HFFc6 (cell line): ENCODE results near the gene LAMA1. TPM values are rescaled to one million over a fixed set of nuclear protein-coding genes. Genes with fewer than 3 reads are reported as not detected.

Source experiments
- DNase-seq: peaks from one replicate; pipeline ENCODE4 v3.0.0-alpha.2; 2018
- H3K27ac Mint-ChIP-seq: 2 replicates; pipeline ENCODE4 v1.8.0; 2020; ENCODE audit warnings: mild to moderate bottlenecking, mixed read lengths
- H3K27me3 Mint-ChIP-seq: 2 replicates; pipeline ENCODE4 v1.8.0; 2021; ENCODE audit warnings: mild to moderate bottlenecking, moderate library complexity, mixed read lengths; ENCODE audit not compliant: insufficient read depth
- H3K36me3 Mint-ChIP-seq: 2 replicates; pipeline ENCODE4 v1.8.0; 2021; ENCODE audit warnings: low read depth, mixed read lengths
- H3K4me1 Mint-ChIP-seq: 2 replicates; pipeline ENCODE4 v1.8.0; 2020; ENCODE audit warnings: low read depth, mixed read lengths
- H3K4me3 Mint-ChIP-seq: 2 replicates; pipeline ENCODE4 v1.8.0; 2020; ENCODE audit warnings: mild to moderate bottlenecking, moderate library complexity, mixed read lengths
- H3K9me3 Mint-ChIP-seq: 2 replicates; pipeline ENCODE4 v1.8.0; 2020; ENCODE audit warnings: mild to moderate bottlenecking, mixed read lengths
- total RNA-seq, 6 experiments: library from RNA; stranded (reverse); fragmentation: NEBNext Ultra II Directional; extraction: Animal tissue kit (Norgen Biotek cat#: 25700); gene quantifications; 2 replicates in 1 of 6; 3 replicates in 5 of 6; pipeline ENCODE4 v1.2.3, GENCODE V29; 2021
- TF ChIP-seq, protein P1 (sequence below): fragments of 200-600 bp; sonication (generic); IDR thresholded peaks from 2 replicates; pipeline ENCODE4 v1.5.0; 2021; ENCODE audit warnings: antibody characterized with exemption, mild to moderate bottlenecking

LAMA1 gene
- total RNA-seq, 6 experiments from 2014 or later = 0.12 to 1.5 (median 0.16) TPM

DNA sequence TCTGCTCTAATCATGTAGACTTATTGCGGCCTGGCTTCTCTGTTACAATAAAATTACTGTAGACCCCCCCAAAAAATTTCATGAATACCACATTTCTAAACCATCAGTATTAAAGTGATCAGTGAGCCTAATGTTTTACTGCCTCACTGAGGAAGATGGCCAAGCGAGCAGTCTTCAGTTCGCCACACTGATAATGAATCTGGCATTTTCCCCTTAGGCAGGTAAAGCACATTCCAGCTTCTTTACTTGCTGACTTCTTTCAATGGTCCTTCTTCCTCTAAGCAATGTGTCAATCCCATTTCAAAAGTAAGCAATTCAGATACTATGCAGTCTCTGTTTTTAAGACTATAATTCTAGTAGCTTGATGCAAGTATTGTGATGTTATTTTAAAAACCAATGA is 137.6 kb downstream of the LAMA1 start:
- Mint-ChIP-seq H3K27me3 (no peaks in the 10 kb centered on the region), H3K4me3 (no peak overlapping the region), H3K4me1 (no peaks in the 10 kb centered on the region), H3K9me3 (peaks cover 4% of the 10 kb centered on the region; the same call in 1 of the 2 replicates), H3K36me3 (no peaks in the 10 kb centered on the region), H3K27ac (no peak overlapping the region)
- no peak for DNase-seq
- TF ChIP-seq, protein P1, sequence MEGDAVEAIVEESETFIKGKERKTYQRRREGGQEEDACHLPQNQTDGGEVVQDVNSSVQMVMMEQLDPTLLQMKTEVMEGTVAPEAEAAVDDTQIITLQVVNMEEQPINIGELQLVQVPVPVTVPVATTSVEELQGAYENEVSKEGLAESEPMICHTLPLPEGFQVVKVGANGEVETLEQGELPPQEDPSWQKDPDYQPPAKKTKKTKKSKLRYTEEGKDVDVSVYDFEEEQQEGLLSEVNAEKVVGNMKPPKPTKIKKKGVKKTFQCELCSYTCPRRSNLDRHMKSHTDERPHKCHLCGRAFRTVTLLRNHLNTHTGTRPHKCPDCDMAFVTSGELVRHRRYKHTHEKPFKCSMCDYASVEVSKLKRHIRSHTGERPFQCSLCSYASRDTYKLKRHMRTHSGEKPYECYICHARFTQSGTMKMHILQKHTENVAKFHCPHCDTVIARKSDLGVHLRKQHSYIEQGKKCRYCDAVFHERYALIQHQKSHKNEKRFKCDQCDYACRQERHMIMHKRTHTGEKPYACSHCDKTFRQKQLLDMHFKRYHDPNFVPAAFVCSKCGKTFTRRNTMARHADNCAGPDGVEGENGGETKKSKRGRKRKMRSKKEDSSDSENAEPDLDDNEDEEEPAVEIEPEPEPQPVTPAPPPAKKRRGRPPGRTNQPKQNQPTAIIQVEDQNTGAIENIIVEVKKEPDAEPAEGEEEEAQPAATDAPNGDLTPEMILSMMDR = no peak

DNA sequence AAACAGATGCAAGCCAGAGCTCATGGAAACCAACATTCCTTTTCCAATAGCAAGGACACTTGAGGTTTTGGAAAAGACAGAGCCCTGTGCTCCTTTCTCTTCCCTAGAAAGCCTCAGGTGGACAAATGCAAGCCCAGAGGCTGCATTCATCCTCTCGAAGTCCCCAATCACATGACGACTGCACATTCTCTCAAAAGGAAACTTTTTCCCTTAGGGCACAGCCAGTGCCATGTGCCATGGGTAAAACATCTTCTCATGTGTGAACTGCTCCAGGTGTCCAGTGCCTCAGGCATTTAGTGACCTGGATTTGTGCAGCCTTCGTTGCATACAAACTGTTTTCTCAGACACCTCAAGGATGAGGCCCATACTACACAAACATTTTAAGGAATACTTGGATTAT is 140.7 kb downstream of the LAMA1 start:
- Mint-ChIP-seq H3K4me1 (no peaks in the 10 kb centered on the region), H3K27me3 (no peaks in the 10 kb centered on the region), H3K36me3 (no peaks in the 10 kb centered on the region; the same call in 1 of the 2 replicates), H3K4me3 (no peak overlapping the region), H3K9me3 (peaks cover 4% of the 10 kb centered on the region; the same call in 1 of the 2 replicates), H3K27ac (no peak overlapping the region)
- DNase-seq = no peak
- TF ChIP-seq, protein P1 = no peak

GRCh38 chr18:6975084-6975483 is 142.5 kb downstream of the LAMA1 start:
- no peak overlapping the region for H3K4me3 Mint-ChIP-seq

GRCh38 chr18:6971823-6972478 is 145.6 kb downstream of the LAMA1 start:
- no peak for DNase-seq
- no peaks in the 10 kb centered on the region for H3K27me3 Mint-ChIP-seq
- no peaks in the 10 kb centered on the region; the same call in 1 of the 2 replicates for H3K36me3 Mint-ChIP-seq
- H3K4me3 Mint-ChIP-seq = no peak overlapping the region
- TF ChIP-seq, protein P1 = no peak
- H3K27ac Mint-ChIP-seq = no peak overlapping the region
- peaks cover 8% of the 10 kb centered on the region; the same call in 1 of the 2 replicates for H3K9me3 Mint-ChIP-seq
- no peaks in the 10 kb centered on the region for H3K4me1 Mint-ChIP-seq

More at GRCh38 chr18:6975084-6975483, 142.5 kb downstream of the LAMA1 start:
- DNase-seq = no peak
- no peaks in the 10 kb centered on the region for H3K4me1 Mint-ChIP-seq
- H3K27ac Mint-ChIP-seq = no peak overlapping the region
- H3K27me3 Mint-ChIP-seq = no peaks in the 10 kb centered on the region
- no peaks in the 10 kb centered on the region; the same call in 1 of the 2 replicates for H3K36me3 Mint-ChIP-seq
- TF ChIP-seq, protein P1 = no peak
- H3K9me3 Mint-ChIP-seq = no peaks in the 10 kb centered on the region; the same call in 1 of the 2 replicates

DNA sequence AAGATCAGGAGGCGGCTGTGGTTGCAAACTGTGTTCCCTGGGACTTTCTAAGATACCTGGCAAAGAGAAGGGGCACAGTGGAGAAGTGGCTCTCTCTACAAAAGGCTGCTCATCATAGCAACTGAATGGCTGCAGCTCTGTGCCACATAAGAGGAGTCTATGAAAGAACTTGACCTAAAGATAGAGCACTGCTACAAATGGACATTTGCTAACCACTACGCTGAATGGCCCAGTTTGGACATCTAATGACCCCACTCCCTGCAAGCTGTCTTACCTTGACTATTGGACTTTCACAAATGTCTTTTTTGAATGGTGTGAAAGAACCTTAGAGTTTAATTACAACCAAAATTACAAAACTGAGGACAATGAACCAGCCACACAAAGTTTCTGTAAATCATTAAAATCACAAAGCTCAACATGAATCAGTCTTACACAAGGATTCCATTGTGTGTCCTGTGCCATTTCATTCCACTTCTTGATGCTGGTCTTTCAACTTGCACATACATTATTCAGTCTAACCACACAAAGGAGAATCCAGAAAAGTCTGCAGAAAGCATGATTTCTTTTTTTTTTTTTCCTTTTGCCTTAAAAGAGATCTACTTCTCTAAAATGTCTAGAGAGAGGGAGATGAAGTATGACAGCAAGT is 154.0 kb downstream of the LAMA1 start:
- Mint-ChIP-seq H3K9me3 (peaks cover 17% of the 10 kb centered on the region), H3K4me3 (no peak overlapping the region), H3K36me3 (no peaks in the 10 kb centered on the region), H3K27me3 (no peaks in the 10 kb centered on the region), H3K4me1 (no peaks in the 10 kb centered on the region), H3K27ac (no peak overlapping the region)
- TF ChIP-seq, protein P1 = no peak
- DNase-seq = no peak
